Stimulated activated CD4-positive, alpha-beta T cell treated with anti-CD3 and anti-CD28 coated beads, Interleukin-1b, Interleukin-23, amount 100 ng/mL, for 1 hour (primary cell): ENCODE results near the gene ELP2.
"Not testable (repeated sequence)": the region's sequence is repeated elsewhere in the genome, so short reads cannot be mapped to it uniquely, and the experiment has no call there.

Experiments used
- DNase-seq, 2 donors: peaks; one replicate each; pipeline ENCODE4 v3.0.0-alpha.2; 2020; ENCODE audit warnings: low read depth in 2 of 2

ELP2 gene

GRCh38 chr18:36187826-36188721 is 58.4 kb downstream of the ELP2 start:
- DNase-seq: no peak

- no peak for DNase-seq
Observed at GRCh38 chr18:36188916-36189315, 59.2 kb downstream of the ELP2 start.

- no peak for DNase-seq
Observed at GRCh38 chr18:36189486-36189885, 59.8 kb downstream of the ELP2 start.

- DNase-seq: no peak
Observed at GRCh38 chr18:36191286-36191685, 61.6 kb downstream of the ELP2 start.

- DNase-seq: no peak
Observed at GRCh38 chr18:36191711-36192110, 62.0 kb downstream of the ELP2 start.

- no peak for DNase-seq
Observed at GRCh38 chr18:36194600-36195315, 65.1 kb downstream of the ELP2 start.

- DNase-seq: no peak
Observed at GRCh38 chr18:36195427-36196122, 65.9 kb downstream of the ELP2 start.

GRCh38 chr18:36196238-36196995 is 66.7 kb downstream of the ELP2 start:
- DNase-seq: no peak

GRCh38 chr18:36197511-36198166 is 67.9 kb downstream of the ELP2 start:
- no peak for DNase-seq

GRCh38 chr18:36199691-36200295 is 70.1 kb downstream of the ELP2 start:
- DNase-seq: no peak

- no peak for DNase-seq
Observed at GRCh38 chr18:36200354-36200771, 70.7 kb downstream of the ELP2 start.

GRCh38 chr18:36201765-36202164 is 72.1 kb downstream of the ELP2 start:
- no peak for DNase-seq

GRCh38 chr18:36203360-36203895 is 73.7 kb downstream of the ELP2 start:
- DNase-seq: no peak

- no peak for DNase-seq
Observed at GRCh38 chr18:36205166-36205565, 75.5 kb downstream of the ELP2 start.

- DNase-seq: no peak
Observed at GRCh38 chr18:36207303-36207702, 77.6 kb downstream of the ELP2 start.

- DNase-seq: not testable (repeated sequence)
Observed at GRCh38 chr18:36207969-36208368, 78.3 kb downstream of the ELP2 start.

- DNase-seq: no peak
Observed at GRCh38 chr18:36211612-36212065, 81.9 kb downstream of the ELP2 start.

- DNase-seq: no peak
Observed at GRCh38 chr18:36212301-36213171, 82.8 kb downstream of the ELP2 start.

GRCh38 chr18:36214811-36215210 is 85.1 kb downstream of the ELP2 start:
- DNase-seq: no peak
